ENCODE measurements around the gene ZC2HC1B.

ZC2HC1B gene

GRCh38 chr6:143936347-143936746 lies 72.1 kb downstream of the ZC2HC1B start:
- no peak for DNase-seq

GRCh38 chr6:143936778-143937667 lies 72.7 kb downstream of the ZC2HC1B start:
- DNase-seq, result no peak

- no peak for DNase-seq
Observed at GRCh38 chr6:143937668-143937970, 73.3 kb downstream of the ZC2HC1B start.

GRCh38 chr6:143939364-143939763 lies 75.1 kb downstream of the ZC2HC1B start:
- DNase-seq, result no peak

GRCh38 chr6:143940011-143940597 lies 75.8 kb downstream of the ZC2HC1B start:
- peak; percentile 70 for DNase-seq

- DNase-seq, result peak; percentile 50
Observed at GRCh38 chr6:143941852-143942627, 77.8 kb downstream of the ZC2HC1B start.

GRCh38 chr6:143948208-143948607 lies 83.9 kb downstream of the ZC2HC1B start:
- no peak for DNase-seq

GRCh38 chr6:143949535-143949934 lies 85.3 kb downstream of the ZC2HC1B start:
- DNase-seq, result no peak

GRCh38 chr6:143949962-143950361 lies 85.7 kb downstream of the ZC2HC1B start:
- DNase-seq, result no peak

GRCh38 chr6:143950875-143951274 lies 86.6 kb downstream of the ZC2HC1B start:
- no peak for DNase-seq

- DNase-seq, result no peak
Observed at GRCh38 chr6:143952060-143952778, 87.9 kb downstream of the ZC2HC1B start.

GRCh38 chr6:143952947-143953701 lies 88.8 kb downstream of the ZC2HC1B start:
- DNase-seq, result no peak

GRCh38 chr6:143953922-143954321 lies 89.6 kb downstream of the ZC2HC1B start:
- DNase-seq, result no peak

GRCh38 chr6:143955971-143956370 lies 91.7 kb downstream of the ZC2HC1B start:
- DNase-seq, result no peak

- no peak for DNase-seq
Observed at GRCh38 chr6:143957679-143958274, 93.5 kb downstream of the ZC2HC1B start.

GRCh38 chr6:143958839-143959399 lies 94.6 kb downstream of the ZC2HC1B start:
- no peak for DNase-seq

GRCh38 chr6:143959927-143960326 lies 95.7 kb downstream of the ZC2HC1B start:
- no peak for DNase-seq

GRCh38 chr6:143961066-143961465 lies 96.8 kb downstream of the ZC2HC1B start:
- DNase-seq, result no peak

- DNase-seq, result no peak
Observed at GRCh38 chr6:143961886-143962878, 97.9 kb downstream of the ZC2HC1B start.

All from CD4-positive, alpha-beta T cell treated with Interleukin-21 for 1 hour (primary cell).